ENCODE results near the gene SFXN2.
"Not testable (repeated sequence)": the region's sequence is repeated elsewhere in the genome, so short reads cannot be mapped to it uniquely, and the experiment has no call there.

SFXN2 gene

GRCh38 chr10:102753718-102754117 is 39.3 kb downstream of the SFXN2 start:
- no peak for DNase-seq (ENCODE audit: low read depth)

- DNase-seq (ENCODE audit: low read depth), result no peak
Observed at GRCh38 chr10:102757323-102757722, 42.9 kb downstream of the SFXN2 start.

- DNase-seq (ENCODE audit: low read depth), result no peak
Observed at GRCh38 chr10:102758240-102758932, 44.0 kb downstream of the SFXN2 start.

DNA sequence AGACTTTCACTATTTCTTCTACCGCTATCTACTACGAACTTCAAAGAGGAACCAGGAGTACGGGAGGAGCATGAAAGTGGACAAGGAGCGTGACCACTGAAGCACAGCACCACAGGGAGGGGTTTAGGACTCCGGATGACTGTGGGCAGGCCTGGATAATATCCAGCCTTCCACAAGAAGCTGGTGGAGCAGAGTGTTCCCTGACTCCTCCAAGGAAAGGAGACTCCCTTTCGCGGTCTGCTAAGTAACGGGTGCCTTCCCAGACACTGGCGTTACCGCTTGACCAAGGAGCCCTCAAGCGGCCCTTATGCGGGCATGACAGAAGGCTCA is 44.5 kb downstream of the SFXN2 start:
- not testable (repeated sequence) for DNase-seq (ENCODE audit: low read depth)

DNA sequence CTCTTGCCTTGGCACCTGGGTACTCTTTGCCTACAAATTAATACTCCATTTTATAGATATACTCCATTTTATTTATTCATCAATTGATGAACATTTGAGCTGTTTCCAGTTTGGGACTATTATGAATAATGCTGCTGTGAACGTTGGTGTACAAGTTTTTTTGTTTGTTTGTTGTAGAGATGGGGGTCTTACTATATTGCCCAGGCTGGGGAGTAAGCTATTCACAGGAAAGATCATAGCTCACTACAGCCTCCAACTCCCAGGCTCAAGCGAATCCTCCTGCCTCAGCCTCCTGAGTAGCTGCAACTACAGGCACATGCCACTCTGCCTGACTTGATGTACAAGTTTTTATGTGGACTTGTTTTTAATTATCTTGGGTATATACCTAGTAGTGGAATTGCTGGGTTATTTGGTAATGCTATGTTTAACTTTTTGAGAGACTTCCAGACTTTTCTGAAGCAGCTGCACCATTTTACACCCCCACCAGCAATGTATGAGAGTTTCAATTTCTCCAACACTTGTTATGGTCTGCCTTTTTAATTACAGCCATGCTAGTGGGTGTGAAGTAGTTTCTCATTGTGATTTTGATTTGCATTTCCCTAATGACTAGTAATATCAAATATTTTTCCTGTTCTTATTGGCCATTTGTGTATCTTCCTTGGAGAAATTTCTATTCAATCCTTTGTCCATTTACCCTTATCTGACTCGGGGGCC is 45.2 kb downstream of the SFXN2 start:
- no peak for DNase-seq (ENCODE audit: low read depth)

- DNase-seq (ENCODE audit: low read depth), result no peak
Observed at GRCh38 chr10:102761981-102762380, 47.5 kb downstream of the SFXN2 start.

DNA sequence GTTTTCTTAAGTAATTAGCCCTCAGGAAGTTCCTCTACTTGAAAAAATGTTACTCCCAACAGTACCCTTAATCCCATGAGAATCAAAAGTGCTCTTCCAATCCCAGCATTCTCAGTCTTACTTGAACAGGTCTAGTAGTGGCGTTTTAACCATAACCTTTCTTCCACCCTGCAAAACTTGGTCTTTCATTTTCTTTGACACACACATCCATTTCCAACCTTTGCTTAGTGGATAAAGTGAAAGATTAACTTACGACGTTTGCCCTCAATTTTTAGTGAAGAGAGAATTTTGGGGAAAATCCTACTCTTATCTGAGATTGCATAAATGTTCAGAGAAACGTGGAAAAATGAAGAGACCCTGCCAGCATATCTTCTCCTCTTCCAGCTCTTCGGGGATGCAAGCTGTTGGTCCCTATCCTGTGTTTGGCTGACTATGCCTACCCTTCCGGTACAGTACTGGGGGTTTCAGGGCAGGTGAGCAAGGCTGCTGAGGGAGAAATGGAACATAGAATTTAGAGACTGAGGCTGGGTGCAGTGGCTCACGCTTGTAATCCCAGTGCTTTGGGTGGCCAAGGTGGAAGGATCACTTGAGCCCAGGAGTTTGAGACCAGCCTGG is 48.1 kb downstream of the SFXN2 start:
- DNase-seq (ENCODE audit: low read depth), result no peak

DNA sequence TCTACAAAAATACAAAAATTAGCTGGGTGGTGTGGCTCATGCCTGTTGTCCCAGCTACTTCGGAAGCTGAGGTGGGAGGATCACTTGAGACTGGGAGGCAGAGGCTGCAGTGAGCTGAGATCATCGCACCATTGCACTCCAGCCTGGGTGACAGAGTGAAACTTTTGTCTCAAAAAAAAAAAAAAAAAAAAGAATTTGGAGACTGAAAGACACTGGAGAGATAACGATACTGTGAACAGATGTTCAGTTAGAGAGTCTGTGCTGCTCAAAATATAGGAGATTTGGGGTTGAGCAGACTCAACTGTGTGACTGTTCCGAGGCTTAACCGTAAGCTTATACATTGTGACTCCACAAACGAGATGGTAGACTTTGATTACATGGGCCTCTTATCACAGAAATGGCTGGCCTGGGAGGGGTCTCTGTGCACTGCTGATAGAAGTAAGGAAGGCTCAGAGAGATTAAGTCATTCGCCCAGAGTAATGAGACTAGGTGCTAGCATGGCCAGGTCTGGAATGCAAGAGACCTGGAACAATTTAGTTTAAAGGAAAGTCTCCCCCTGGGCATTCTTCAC is 48.7 kb downstream of the SFXN2 start:
- no peak for DNase-seq (ENCODE audit: low read depth)

- DNase-seq (ENCODE audit: low read depth), result no peak
Observed at GRCh38 chr10:102764470-102765161, 50.2 kb downstream of the SFXN2 start.

DNA sequence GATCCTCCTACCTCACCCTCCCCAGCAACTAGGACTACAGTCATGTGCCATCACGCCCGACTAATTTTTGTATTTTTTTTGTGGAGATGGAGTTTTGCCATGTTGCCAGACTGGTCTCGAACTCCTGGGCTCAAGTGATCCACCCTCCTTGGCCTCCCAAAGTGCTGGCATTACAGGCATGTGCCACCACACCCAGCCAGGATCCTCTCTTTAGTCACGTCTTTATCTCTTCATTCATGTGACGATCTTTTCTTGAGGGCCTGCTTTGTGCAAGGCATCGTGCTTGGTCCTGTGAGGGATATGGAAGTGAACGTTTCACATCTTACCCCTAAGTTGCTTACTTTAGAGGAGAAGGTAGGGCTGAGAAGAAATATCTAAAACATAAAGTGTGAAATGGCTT is 50.9 kb downstream of the SFXN2 start:
- DNase-seq (ENCODE audit: low read depth), result no peak

DNA sequence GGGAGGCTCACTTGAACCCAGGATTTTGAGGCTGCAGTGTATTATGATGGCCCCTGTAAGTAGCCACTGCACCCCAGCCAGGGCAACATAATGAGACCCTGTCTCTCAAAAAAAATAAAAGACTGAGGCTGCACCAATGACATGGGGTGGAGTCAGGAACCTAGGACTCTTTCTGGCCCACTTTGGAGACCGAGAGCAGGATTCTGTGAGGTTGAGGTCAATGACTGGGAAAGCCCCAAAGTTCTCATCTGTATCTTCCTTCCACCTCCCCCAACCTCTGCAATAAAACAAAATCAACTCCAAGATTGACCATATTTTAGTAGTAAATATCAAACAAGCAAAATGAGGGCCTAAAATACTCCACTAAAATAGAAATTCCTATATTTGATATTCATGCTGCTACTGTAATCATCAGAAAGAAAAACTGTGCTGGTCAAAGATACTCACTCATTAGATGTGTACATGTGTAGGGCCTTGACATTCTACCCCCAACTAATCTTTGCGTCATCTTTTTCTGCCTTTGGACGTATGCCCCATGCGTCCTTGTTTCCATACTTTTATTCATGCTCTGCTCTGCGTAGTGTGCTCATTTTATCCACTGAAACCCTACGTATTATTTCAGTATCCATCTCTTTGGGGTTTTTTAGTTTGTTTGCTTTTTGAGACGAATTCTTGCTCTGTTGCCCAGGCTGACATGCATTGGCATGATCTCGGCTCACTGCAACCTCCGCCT is 53.2 kb downstream of the SFXN2 start:
- DNase-seq (ENCODE audit: low read depth), result no peak

- DNase-seq (ENCODE audit: low read depth), result no peak
Observed at GRCh38 chr10:102769375-102770107, 55.1 kb downstream of the SFXN2 start.

DNA sequence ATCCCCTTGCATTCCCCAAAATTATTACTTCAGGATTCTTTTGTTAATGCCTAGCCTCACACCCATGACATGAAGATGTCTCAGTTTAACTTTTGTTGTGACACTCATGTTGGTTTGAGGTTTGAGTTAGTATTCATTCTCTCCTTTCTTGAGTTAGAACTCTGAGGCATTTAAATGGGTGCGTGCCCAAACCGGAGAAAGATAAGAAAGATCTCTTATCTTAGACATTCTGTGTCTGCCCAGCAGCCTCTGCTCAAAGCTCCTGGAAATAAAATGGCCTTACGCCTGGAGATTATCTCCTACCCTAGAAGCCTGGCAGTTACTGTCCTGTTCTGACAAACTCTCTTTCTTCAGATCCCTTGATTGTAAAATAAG is 55.7 kb downstream of the SFXN2 start:
- no peak for DNase-seq (ENCODE audit: low read depth)

DNA sequence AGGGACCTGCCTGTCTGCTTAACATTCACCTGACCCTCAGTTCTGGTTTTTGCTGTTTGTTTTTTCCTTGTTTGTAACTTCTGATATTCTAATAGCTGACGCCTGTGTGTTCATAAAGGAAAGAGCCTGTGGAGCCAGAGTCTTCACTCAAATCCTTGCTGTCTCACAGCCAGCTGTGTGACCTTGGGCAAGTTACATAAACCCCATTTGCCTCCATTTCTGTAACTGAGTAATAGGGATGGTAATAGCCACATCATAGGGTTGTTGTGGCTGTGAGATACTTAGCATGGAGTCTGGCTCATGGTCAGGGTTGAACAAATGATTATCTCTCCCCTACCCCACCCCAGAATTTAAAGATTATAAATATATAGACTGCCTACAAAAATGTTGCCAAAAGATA is 56.4 kb downstream of the SFXN2 start:
- no peak for DNase-seq (ENCODE audit: low read depth)

GRCh38 chr10:102773320-102773719 is 58.9 kb downstream of the SFXN2 start:
- DNase-seq (ENCODE audit: low read depth), result no peak

DNA sequence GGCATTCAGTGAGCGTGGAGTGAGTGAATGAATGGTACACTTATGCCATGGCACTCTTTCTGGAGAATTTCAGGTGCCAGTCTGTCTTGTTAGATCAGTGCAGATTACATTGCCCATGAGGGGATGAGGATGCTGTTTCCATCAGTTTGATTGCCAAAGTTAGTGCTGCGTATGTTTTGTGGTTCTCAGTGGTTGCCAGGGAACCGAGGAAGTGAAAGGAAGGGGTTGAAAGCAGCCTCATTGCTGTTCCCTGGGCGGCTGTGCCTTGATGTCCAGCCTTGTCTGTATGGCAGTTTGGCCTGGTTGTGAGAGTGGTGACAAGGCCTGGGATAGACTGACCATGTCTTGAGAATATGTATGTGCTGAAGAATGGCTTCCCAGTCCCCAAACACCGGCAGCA is 59.5 kb downstream of the SFXN2 start:
- no peak for DNase-seq (ENCODE audit: low read depth)

- no peak for DNase-seq (ENCODE audit: low read depth)
Observed at GRCh38 chr10:102775201-102775934, 60.9 kb downstream of the SFXN2 start.

GRCh38 chr10:102775935-102776669 is 61.7 kb downstream of the SFXN2 start:
- DNase-seq (ENCODE audit: low read depth), result no peak

GRCh38 chr10:102776779-102777456 is 62.5 kb downstream of the SFXN2 start:
- DNase-seq (ENCODE audit: low read depth), result no peak

All from activated T-cell treated with anti-CD3 and anti-CD28 coated beads for 1 hour (primary cell).